Fibroblast of skin of left quadriceps (primary cell): ENCODE results near the gene SH2D3A.

Experiments
- DNase-seq, 2 experiments: peaks; one replicate each; pipeline ENCODE4 v3.0.0-alpha.2; 2013; ENCODE audit warnings: low read depth in 2 of 2

The SH2D3A gene

GRCh38 chr19:6737873-6738786 lies 29.1 kb downstream of the SH2D3A start:
- peak; percentile 68 to 70 for DNase-seq

GRCh38 chr19:6737284-6737872 lies 29.9 kb downstream of the SH2D3A start, which contains the start of gene GPR108:
Gene GPR108, minus strand, starts transcription at chr19:6737580. Its CDS starts 4 bp downstream, at chr19:6737576.
- peak; percentile 100 for DNase-seq

GRCh38 chr19:6736917-6737283 lies 30.3 kb downstream of the SH2D3A start:
- no peak for DNase-seq

- peak; percentile 64 to 67 for DNase-seq
Measured at GRCh38 chr19:6736169-6736916, 30.9 kb downstream of the SH2D3A start.

- DNase-seq, result no peak
Measured at GRCh38 chr19:6735181-6735911, 31.9 kb downstream of the SH2D3A start.

- no peak for DNase-seq
Measured at GRCh38 chr19:6734096-6734696, 33.0 kb downstream of the SH2D3A start.

- DNase-seq, result no peak
Measured at GRCh38 chr19:6733338-6734095, 33.7 kb downstream of the SH2D3A start.

GRCh38 chr19:6732803-6733337 lies 34.4 kb downstream of the SH2D3A start:
- no peak for DNase-seq

- DNase-seq, result no peak
Measured at GRCh38 chr19:6731822-6732221, 35.4 kb downstream of the SH2D3A start.

- DNase-seq, result no peak
Measured at GRCh38 chr19:6730941-6731670, 36.1 kb downstream of the SH2D3A start.

GRCh38 chr19:6730153-6730804 lies 37.0 kb downstream of the SH2D3A start:
- DNase-seq, result no peak

GRCh38 chr19:6729573-6730152 lies 37.6 kb downstream of the SH2D3A start:
- DNase-seq, result no peak

GRCh38 chr19:6728346-6728745 lies 38.9 kb downstream of the SH2D3A start:
- DNase-seq, result no peak

- no peak for DNase-seq
Measured at GRCh38 chr19:6725513-6726231, 41.6 kb downstream of the SH2D3A start.

GRCh38 chr19:6724631-6725492 lies 42.4 kb downstream of the SH2D3A start:
- no peak for DNase-seq

GRCh38 chr19:6723738-6724137 lies 43.5 kb downstream of the SH2D3A start:
- no peak for DNase-seq

- no peak for DNase-seq
Measured at GRCh38 chr19:6723108-6723618, 44.1 kb downstream of the SH2D3A start.
